HepG2 (cell line): ENCODE results near the gene ANKUB1.

ENCODE experiments used
- BATF2 ChIP-seq: sonication (generic); formaldehyde crosslinking; IDR thresholded peaks from 2 replicates; pipeline ENCODE4 v1.8.0; 2022; ENCODE audit warnings: mild to moderate bottlenecking, missing genetic modification reagents, moderate library complexity
- CAMTA2 ChIP-seq: sonication (generic); formaldehyde crosslinking; IDR thresholded peaks from 2 replicates; pipeline ENCODE4 v1.4.0; 2020; ENCODE audit warnings: mild to moderate bottlenecking, missing genetic modification reagents, borderline replicate concordance
- CTCF ChIP-seq: sonication (generic); formaldehyde crosslinking; IDR thresholded peaks from 2 replicates; pipeline ENCODE4 v1.5.0; 2020; ENCODE audit warnings: mild to moderate bottlenecking, missing genetic modification reagents, moderate library complexity
- EHMT2 ChIP-seq: fragments of 200-600 bp; sonication (generic); IDR thresholded peaks from 2 replicates; pipeline ENCODE4 v1.7.0; 2017; ENCODE audit warnings: antibody characterized with exemption, low read depth, low read length, borderline replicate concordance
- JUND ChIP-seq: sonication (generic); formaldehyde crosslinking; IDR thresholded peaks from 2 replicates; pipeline ENCODE4 v1.8.0; 2022; ENCODE audit warnings: mild to moderate bottlenecking, missing genetic modification reagents
- MLX ChIP-seq: IDR thresholded peaks from 2 replicates; pipeline ENCODE4 v1.6.1; 2016
- ONECUT2 ChIP-seq: sonication (generic); formaldehyde crosslinking; IDR thresholded peaks from 2 replicates; pipeline ENCODE4 v1.4.0; 2020; ENCODE audit warnings: missing genetic modification reagents
- POLR2A ChIP-seq, 2 experiments: IDR thresholded peaks; 2 replicates each; pipeline ENCODE4 v1.6.1; 2011; ENCODE audit warnings: low read depth in 2 of 2, low read length in 2 of 2, mild to moderate bottlenecking in 1 of 2, moderate library complexity in 1 of 2; ENCODE audit not compliant: insufficient read depth in 1 of 2
- UBTF ChIP-seq: sonication (generic); formaldehyde crosslinking; IDR thresholded peaks from 2 replicates; pipeline ENCODE4 v1.4.0; 2020; ENCODE audit warnings: mild to moderate bottlenecking, missing genetic modification reagents
- ZNF552 ChIP-seq: sonication (generic); formaldehyde crosslinking; IDR thresholded peaks from 2 replicates; pipeline ENCODE4 v1.9.0; 2022; ENCODE audit warnings: missing genetic modification reagents, mild to moderate bottlenecking, borderline replicate concordance

- TF ChIP-seq JUND, result no peak
- TF ChIP-seq BATF2, result no peak
- no peak for TF ChIP-seq ZNF552
- no peak for TF ChIP-seq MLX (CRISPR knock-in tag)
- no peak for TF ChIP-seq UBTF (CRISPR knock-in tag)
- no peak for TF ChIP-seq CAMTA2 (CRISPR knock-in tag)
- TF ChIP-seq CTCF (CRISPR knock-in tag), result no peak
- TF ChIP-seq ONECUT2 (CRISPR knock-in tag), result no peak
- TF ChIP-seq POLR2A (IDR thresholded peaks at IDR 0.05; ENCODE audit: insufficient read depth in 1 of 2, low read depth in 2 of 2, low read length in 2 of 2), result no peak
- no peak for TF ChIP-seq EHMT2
Measured at GRCh38 chr3:149815321-149815720, 23.0 kb upstream of the ANKUB1 start.
